Panc1 (cell line): ENCODE results near the gene ABAT. TPM values are rescaled to one million over a fixed set of nuclear protein-coding genes. Genes with fewer than 3 reads are reported as not detected.

ENCODE experiments used
- ATAC-seq: fragments of 200-7000 bp; cut with Tn5 transposase; 2 replicates; pipeline ENCODE4 v1.9.1; 2020; ENCODE audit warnings: mild to moderate bottlenecking, moderate library complexity
- BruUV-seq: library from RNA; stranded (reverse); fragments of 400-500 nt; replicated peaks from 2 replicates; lab custom pipeline; 2021; lab: Mats Ljungman, UMichigan
- CTCF ChIA-PET: fragments of 300-600 bp; sonication (Branson Sonifier 250); formaldehyde crosslinking; loops from one replicate; lab custom pipeline; 2022; ENCODE audit warnings: antibody characterized with exemption; lab: Charles Lee
- POLR2A ChIA-PET: fragments of 300-600 bp; sonication (Branson Sonifier 250); formaldehyde crosslinking; loops from one replicate; lab custom pipeline; 2022; ENCODE audit warnings: antibody characterized with exemption; lab: Charles Lee
- DNase-seq: peaks from one replicate; pipeline ENCODE4 v3.0.0-alpha.2; 2010; ENCODE audit warnings: low read depth, low spot score
- H3K27ac ChIP-seq: 2 replicates; pipeline ENCODE4 v1.5.1; 2011; ENCODE audit warnings: mild to moderate bottlenecking, low read length, inconsistent platforms
- H3K27me3 ChIP-seq: fragments of 200-500 bp; sonication (Bioruptor generic); 2 replicates; pipeline ENCODE4 v1.6.0; 2014; ENCODE audit warnings: low read length, inconsistent platforms; ENCODE audit not compliant: control insufficient read depth, insufficient read depth
- H3K36me3 ChIP-seq: fragments of 200-500 bp; sonication (Bioruptor generic); 2 replicates; pipeline ENCODE4 v1.5.1; 2014; ENCODE audit warnings: inconsistent platforms, mild to moderate bottlenecking, low read length, moderate library complexity; ENCODE audit not compliant: control insufficient read depth, insufficient read depth
- H3K4me1 ChIP-seq: 2 replicates; pipeline ENCODE4 v1.5.1; 2011; ENCODE audit warnings: inconsistent platforms, mild to moderate bottlenecking, low read length, moderate library complexity; ENCODE audit not compliant: control insufficient read depth, insufficient read depth
- H3K4me3 ChIP-seq, 2 experiments: 2 replicates each; pipeline ENCODE4 v1.5.1; 2011 to 2012; ENCODE audit warnings: low read depth in 2 of 2, low read length in 2 of 2, mild to moderate bottlenecking in 2 of 2, inconsistent platforms in 1 of 2, moderate library complexity in 1 of 2
- H3K9me3 ChIP-seq: fragments of 200-500 bp; sonication (Bioruptor generic); 2 replicates; pipeline ENCODE4 v1.5.1; 2014; ENCODE audit warnings: low read depth, mild to moderate bottlenecking, inconsistent platforms, low read length, moderate library complexity; ENCODE audit not compliant: control insufficient read depth, insufficient read depth
- POLR2AphosphoS5 ChIP-seq: IDR thresholded peaks from 2 replicates; pipeline ENCODE4 v1.6.1; 2012; ENCODE audit warnings: mild to moderate bottlenecking, low read depth, low read length, moderate library complexity
- REST ChIP-seq, 2 experiments: IDR thresholded peaks; 2 replicates each; pipeline ENCODE4 v1.6.1; 2011 to 2012; ENCODE audit warnings: low read depth in 2 of 2, control low read depth in 1 of 2, low read length in 1 of 2, mild to moderate bottlenecking in 1 of 2, moderate library complexity in 1 of 2; ENCODE audit not compliant: insufficient read depth in 1 of 2
- SIN3A ChIP-seq: IDR thresholded peaks from 2 replicates; pipeline ENCODE4 v1.6.1; 2012; ENCODE audit warnings: low read depth, mild to moderate bottlenecking, low read length, moderate library complexity, borderline replicate concordance; ENCODE audit not compliant: insufficient read depth
- TCF7L2 ChIP-seq: IDR thresholded peaks from 2 replicates; pipeline ENCODE4 v1.6.1; 2011; ENCODE audit warnings: mild to moderate bottlenecking, low read depth, low read length, inconsistent platforms
- in situ Hi-C: cut with HindIII; loops from 2 replicates; pipeline ENCODE4 v1.10.0; 2016; ENCODE audit warnings: low sequenced_read_pairs, low pct_unique_long_range_greater_than_20kb
- intact Hi-C: fragments of 100-400 bp; cut with micrococcal nuclease; formaldehyde crosslinking; loops from one replicate; pipeline ENCODE4 v1.10.0; 2022; ENCODE audit not compliant: unreplicated experiment
- total RNA-seq: library from RNA; stranded (reverse); gene quantifications from one replicate; pipeline ENCODE4 v1.2.1, GENCODE V29; 2021; ENCODE audit not compliant: unreplicated experiment
- TF ChIP-seq, protein P1 (sequence below): fragments of 450-650 bp; IDR thresholded peaks from 2 replicates; pipeline ENCODE4 v1.5.1; 2017; ENCODE audit warnings: mild to moderate bottlenecking

ABAT gene
- total RNA-seq, 1 experiment from 2014 or later: 0.77 TPM

DNA sequence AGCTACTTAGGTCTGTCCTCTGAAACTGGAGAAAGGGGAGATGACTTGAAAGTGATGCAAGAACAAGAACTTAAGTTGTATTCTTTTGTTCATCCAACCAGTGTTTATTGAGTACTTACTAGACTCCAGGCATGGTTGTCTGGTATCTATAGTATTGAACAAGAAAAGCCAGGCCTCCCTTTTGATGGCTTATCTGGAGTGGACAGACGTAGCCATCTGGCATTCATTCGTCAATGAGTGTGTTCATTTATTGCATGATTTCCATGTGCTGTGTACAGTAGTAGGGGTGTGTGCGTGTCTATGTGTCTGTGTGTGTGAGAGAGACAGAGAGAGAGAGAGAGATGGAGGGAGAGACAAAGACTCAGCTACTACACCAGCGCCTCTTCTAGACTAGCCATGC lies 9.2 kb downstream of the ABAT start:
- H3K27me3 ChIP-seq: 0 out of 2 replicates have a peak, but pooled peaks cover 2% of the 10 kb centered on the region
- POLR2A ChIA-PET: no interaction called here
- H3K27ac ChIP-seq: no peak overlapping the region
- no peak overlapping the region for H3K4me3 ChIP-seq
- ATAC-seq: no peak
- TF ChIP-seq POLR2AphosphoS5 (no peak), REST (IDR thresholded peaks at IDR 0.05; ENCODE audit: insufficient read depth in 1 of 2, low read depth in 2 of 2, low read length in 1 of 2) (no peak), TCF7L2 (no peak), SIN3A (no peak)
- H3K36me3 ChIP-seq: no peaks in the 10 kb centered on the region
- H3K4me1 ChIP-seq: no peaks in the 10 kb centered on the region
- in situ Hi-C loops: no loop called here
- intact Hi-C loops: no loop called here
- no peak for DNase-seq
- BruUV-seq: no TSS peak
- H3K9me3 ChIP-seq: no peaks in the 10 kb centered on the region
- CTCF ChIA-PET: no interaction called here

GRCh38 chr16:8685617-8686016 lies 11.2 kb downstream of the ABAT start:
- Histone ChIP-seq H3K27ac (no peak overlapping the region), H3K36me3 (no peaks in the 10 kb centered on the region), H3K9me3 (peaks cover 8% of the 10 kb centered on the region; the same call in 1 of the 2 replicates), H3K27me3 (0 out of 2 replicates have a peak, but pooled peaks cover 2% of the 10 kb centered on the region), H3K4me3 (no peak overlapping the region), H3K4me1 (no peaks in the 10 kb centered on the region)
- no peak for ATAC-seq
- TF ChIP-seq SIN3A (no peak), REST (IDR thresholded peaks at IDR 0.05; ENCODE audit: insufficient read depth in 1 of 2, low read depth in 2 of 2, low read length in 1 of 2) (no peak)
- TF ChIP-seq, protein P1, sequence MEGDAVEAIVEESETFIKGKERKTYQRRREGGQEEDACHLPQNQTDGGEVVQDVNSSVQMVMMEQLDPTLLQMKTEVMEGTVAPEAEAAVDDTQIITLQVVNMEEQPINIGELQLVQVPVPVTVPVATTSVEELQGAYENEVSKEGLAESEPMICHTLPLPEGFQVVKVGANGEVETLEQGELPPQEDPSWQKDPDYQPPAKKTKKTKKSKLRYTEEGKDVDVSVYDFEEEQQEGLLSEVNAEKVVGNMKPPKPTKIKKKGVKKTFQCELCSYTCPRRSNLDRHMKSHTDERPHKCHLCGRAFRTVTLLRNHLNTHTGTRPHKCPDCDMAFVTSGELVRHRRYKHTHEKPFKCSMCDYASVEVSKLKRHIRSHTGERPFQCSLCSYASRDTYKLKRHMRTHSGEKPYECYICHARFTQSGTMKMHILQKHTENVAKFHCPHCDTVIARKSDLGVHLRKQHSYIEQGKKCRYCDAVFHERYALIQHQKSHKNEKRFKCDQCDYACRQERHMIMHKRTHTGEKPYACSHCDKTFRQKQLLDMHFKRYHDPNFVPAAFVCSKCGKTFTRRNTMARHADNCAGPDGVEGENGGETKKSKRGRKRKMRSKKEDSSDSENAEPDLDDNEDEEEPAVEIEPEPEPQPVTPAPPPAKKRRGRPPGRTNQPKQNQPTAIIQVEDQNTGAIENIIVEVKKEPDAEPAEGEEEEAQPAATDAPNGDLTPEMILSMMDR: no peak
- DNase-seq: no peak
- BruUV-seq: no TSS peak
- CTCF ChIA-PET: interaction anchor here (0.6 kb wide), 1 partner anchor 193 kb away, joined by 3 read pairs; no protein-coding TSS in a partner anchor
- intact Hi-C loops: no loop called here
- POLR2A ChIA-PET: interaction anchor here (0.7 kb wide), 1 partner anchor 27 kb away, joined by 3 read pairs; no protein-coding TSS in a partner anchor
- in situ Hi-C loops: no loop called here
